Measurements from ENCODE around the gene WDR82. TPM values are rescaled to one million over a fixed set of nuclear protein-coding genes. Genes with fewer than 3 reads are reported as not detected.

Gene WDR82
- total RNA-seq, 1 donor = 58.3 TPM

DNA sequence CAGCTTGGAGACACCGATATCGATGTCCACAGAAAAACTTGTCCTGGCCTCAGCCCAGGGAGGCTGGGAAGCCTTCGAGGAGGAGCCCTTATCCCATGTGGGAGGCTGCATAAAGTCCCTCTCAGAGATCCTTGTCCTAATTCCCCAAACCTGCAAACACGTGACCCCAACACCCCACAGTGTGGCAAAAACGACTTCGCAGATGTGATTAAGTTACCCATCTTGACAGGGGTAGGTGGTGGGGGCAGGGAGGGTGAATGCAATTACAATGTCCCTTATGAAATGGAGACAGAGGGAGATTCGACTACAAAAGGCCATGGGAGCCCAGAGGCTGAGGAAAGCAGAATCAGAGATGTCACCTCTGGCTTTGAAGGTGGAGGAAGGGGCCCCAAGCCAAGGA, 50.7 kb downstream of the WDR82 start:
- Histone ChIP-seq H3K27ac (ENCODE audit: low read depth, low read length) (no peak overlapping the region), H3K4me2 (ENCODE audit: insufficient read depth, low read length) (no peak overlapping the region), H3K79me2 (ENCODE audit: insufficient read depth, low read length) (peaks cover 11% of the 10 kb centered on the region), H2AFZ (ENCODE audit: low read length) (no peak overlapping the region), H3K9me3 (ENCODE audit: low read depth, low read length) (no peaks in the 10 kb centered on the region), H3K4me1 (ENCODE audit: insufficient read depth, low read length) (no peaks in the 10 kb centered on the region), H3K27me3 (ENCODE audit: insufficient read depth, low read length) (no peaks in the 10 kb centered on the region), H3K36me3 (ENCODE audit: insufficient read depth, low read length) (peaks cover 31% of the 10 kb centered on the region), H4K20me1 (ENCODE audit: insufficient read depth, low read length) (peaks cover 20% of the 10 kb centered on the region), H3K4me3 (ENCODE audit: insufficient read depth, low read length) (no peak overlapping the region)
- no peak for DNase-seq (ENCODE audit: insufficient read length, low spot score, missing footprints)
- TF ChIP-seq, protein P1, sequence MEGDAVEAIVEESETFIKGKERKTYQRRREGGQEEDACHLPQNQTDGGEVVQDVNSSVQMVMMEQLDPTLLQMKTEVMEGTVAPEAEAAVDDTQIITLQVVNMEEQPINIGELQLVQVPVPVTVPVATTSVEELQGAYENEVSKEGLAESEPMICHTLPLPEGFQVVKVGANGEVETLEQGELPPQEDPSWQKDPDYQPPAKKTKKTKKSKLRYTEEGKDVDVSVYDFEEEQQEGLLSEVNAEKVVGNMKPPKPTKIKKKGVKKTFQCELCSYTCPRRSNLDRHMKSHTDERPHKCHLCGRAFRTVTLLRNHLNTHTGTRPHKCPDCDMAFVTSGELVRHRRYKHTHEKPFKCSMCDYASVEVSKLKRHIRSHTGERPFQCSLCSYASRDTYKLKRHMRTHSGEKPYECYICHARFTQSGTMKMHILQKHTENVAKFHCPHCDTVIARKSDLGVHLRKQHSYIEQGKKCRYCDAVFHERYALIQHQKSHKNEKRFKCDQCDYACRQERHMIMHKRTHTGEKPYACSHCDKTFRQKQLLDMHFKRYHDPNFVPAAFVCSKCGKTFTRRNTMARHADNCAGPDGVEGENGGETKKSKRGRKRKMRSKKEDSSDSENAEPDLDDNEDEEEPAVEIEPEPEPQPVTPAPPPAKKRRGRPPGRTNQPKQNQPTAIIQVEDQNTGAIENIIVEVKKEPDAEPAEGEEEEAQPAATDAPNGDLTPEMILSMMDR (IDR thresholded peaks at IDR 0.05; ENCODE audit: extremely low read depth, low read depth, low read length) = no peak

- no peaks in the 10 kb centered on the region for H3K27me3 ChIP-seq (ENCODE audit: insufficient read depth, low read length)
- peak; percentile 67 for DNase-seq (ENCODE audit: insufficient read length, low spot score, missing footprints)
- peaks cover 31% of the 10 kb centered on the region for H3K36me3 ChIP-seq (ENCODE audit: insufficient read depth, low read length)
- H3K4me3 ChIP-seq (ENCODE audit: insufficient read depth, low read length) = no peak overlapping the region
- H3K4me2 ChIP-seq (ENCODE audit: insufficient read depth, low read length) = no peak overlapping the region
- H2AFZ ChIP-seq (ENCODE audit: low read length) = no peak overlapping the region
- peaks cover 15% of the 10 kb centered on the region for H4K20me1 ChIP-seq (ENCODE audit: insufficient read depth, low read length)
- H3K79me2 ChIP-seq (ENCODE audit: insufficient read depth, low read length) = peaks cover 6% of the 10 kb centered on the region
- TF ChIP-seq, protein P1 (IDR thresholded peaks at IDR 0.05; ENCODE audit: extremely low read depth, low read depth, low read length) = no peak
- H3K4me1 ChIP-seq (ENCODE audit: insufficient read depth, low read length) = no peaks in the 10 kb centered on the region
- H3K27ac ChIP-seq (ENCODE audit: low read depth, low read length) = no peak overlapping the region
- no peaks in the 10 kb centered on the region for H3K9me3 ChIP-seq (ENCODE audit: low read depth, low read length)
Observed at GRCh38 chr3:52227117-52227516, 51.3 kb downstream of the WDR82 start.

- no peak overlapping the region for H2AFZ ChIP-seq (ENCODE audit: low read length)
- H3K27ac ChIP-seq (ENCODE audit: low read depth, low read length) = no peak overlapping the region
- no peaks in the 10 kb centered on the region for H3K27me3 ChIP-seq (ENCODE audit: insufficient read depth, low read length)
- TF ChIP-seq, protein P1 (IDR thresholded peaks at IDR 0.05; ENCODE audit: extremely low read depth, low read depth, low read length) = no peak
- H3K4me2 ChIP-seq (ENCODE audit: insufficient read depth, low read length) = no peak overlapping the region
- no peaks in the 10 kb centered on the region for H3K4me1 ChIP-seq (ENCODE audit: insufficient read depth, low read length)
- H4K20me1 ChIP-seq (ENCODE audit: insufficient read depth, low read length) = peaks cover 8% of the 10 kb centered on the region
- peaks cover 29% of the 10 kb centered on the region for H3K36me3 ChIP-seq (ENCODE audit: insufficient read depth, low read length)
- H3K79me2 ChIP-seq (ENCODE audit: insufficient read depth, low read length) = no peaks in the 10 kb centered on the region
- no peak overlapping the region for H3K4me3 ChIP-seq (ENCODE audit: insufficient read depth, low read length)
- DNase-seq (ENCODE audit: insufficient read length, low spot score, missing footprints) = peak; percentile 48
- no peaks in the 10 kb centered on the region for H3K9me3 ChIP-seq (ENCODE audit: low read depth, low read length)
Observed at GRCh38 chr3:52226229-52226817, 52.1 kb downstream of the WDR82 start.

GRCh38 chr3:52225452-52226228, 52.8 kb downstream of the WDR82 start, which contains the start of gene TLR9:
Gene TLR9 (minus strand): TSS chr3:52225645. CDS start chr3:52225529, 116 bp downstream.
- no peak within 1 kb of the TSS for H2AFZ ChIP-seq (ENCODE audit: low read length)
- no peaks in the 10 kb centered on the region for H3K4me1 ChIP-seq (ENCODE audit: insufficient read depth, low read length)
- H4K20me1 ChIP-seq (ENCODE audit: insufficient read depth, low read length) = peaks cover 5% of the 10 kb centered on the region
- TF ChIP-seq, protein P1 (IDR thresholded peaks at IDR 0.05; ENCODE audit: extremely low read depth, low read depth, low read length) = no peak
- H3K27ac ChIP-seq (ENCODE audit: low read depth, low read length) = no peak within 1 kb of the TSS
- no peaks in the 10 kb centered on the region for H3K79me2 ChIP-seq (ENCODE audit: insufficient read depth, low read length)
- H3K4me2 ChIP-seq (ENCODE audit: insufficient read depth, low read length) = no peak within 1 kb of the TSS
- no peaks in the 10 kb centered on the region for H3K27me3 ChIP-seq (ENCODE audit: insufficient read depth, low read length)
- H3K36me3 ChIP-seq (ENCODE audit: insufficient read depth, low read length) = peaks cover 23% of the 10 kb centered on the region
- peak; percentile 73 for DNase-seq (ENCODE audit: insufficient read length, low spot score, missing footprints)
- no peak within 1 kb of the TSS for H3K4me3 ChIP-seq (ENCODE audit: insufficient read depth, low read length)
- H3K9me3 ChIP-seq (ENCODE audit: low read depth, low read length) = no peaks in the 10 kb centered on the region
